HG02943 (cell line): ENCODE measurements around the gene GALNT11.
"Not testable (repeated sequence)": the region's sequence is repeated elsewhere in the genome, so short reads cannot be mapped to it uniquely, and the experiment has no call there.

ENCODE experiments used
- ATAC-seq: cut with Tn5 transposase; IDR thresholded peaks from one replicate; pipeline ENCODE4 v1.9.1; 2021; ENCODE audit warnings: mild to moderate bottlenecking, low read depth, moderate library complexity; ENCODE audit not compliant: unreplicated experiment

Gene GALNT11

GRCh38 chr7:152025937-152026890, 740 bp downstream of the GALNT11 start:
- ATAC-seq = no peak

GRCh38 chr7:152027491-152028365, 2.3 kb downstream of the GALNT11 start:
- ATAC-seq = not testable (repeated sequence)

DNA sequence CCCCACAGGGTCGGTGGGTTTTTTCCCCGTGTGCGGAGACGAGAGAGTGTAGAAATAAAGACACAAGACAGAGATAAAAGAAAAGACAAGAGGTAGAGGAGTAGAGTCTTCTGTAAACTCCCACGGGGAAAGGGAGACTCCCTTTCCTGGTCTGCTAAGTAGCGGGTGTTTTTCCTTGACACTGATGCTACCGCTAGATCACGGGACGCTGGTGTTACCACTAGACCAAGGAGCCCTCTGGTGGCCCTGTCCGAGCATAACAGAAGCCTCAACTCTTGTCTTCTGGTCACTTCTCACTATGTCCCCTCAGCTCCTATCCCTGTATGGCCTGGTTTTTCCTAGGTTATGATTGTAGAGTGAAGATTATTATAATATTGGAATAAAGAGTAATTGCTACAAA, 4.6 kb downstream of the GALNT11 start:
- ATAC-seq = not testable (repeated sequence)

DNA sequence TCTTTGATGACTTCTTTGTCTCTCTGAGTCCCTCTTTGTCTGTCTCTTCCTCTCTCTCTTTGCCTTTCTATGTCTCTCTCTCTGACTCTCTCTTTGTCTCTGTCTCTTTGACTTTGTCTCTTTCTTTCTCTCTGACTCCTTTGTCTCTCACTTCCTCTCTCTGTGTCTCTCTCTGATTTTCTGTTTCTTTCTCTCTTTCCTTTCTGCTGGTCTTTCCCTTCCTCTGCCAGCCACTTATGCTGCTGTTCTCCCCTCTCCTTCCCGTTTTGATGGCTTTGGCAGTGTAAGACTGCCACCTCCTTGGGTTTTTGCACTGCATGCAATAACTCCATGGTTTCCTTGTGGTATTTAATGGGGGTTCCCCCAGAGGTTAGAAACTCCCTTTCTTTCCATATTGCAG, 5.2 kb downstream of the GALNT11 start:
- ATAC-seq = not testable (repeated sequence)

DNA sequence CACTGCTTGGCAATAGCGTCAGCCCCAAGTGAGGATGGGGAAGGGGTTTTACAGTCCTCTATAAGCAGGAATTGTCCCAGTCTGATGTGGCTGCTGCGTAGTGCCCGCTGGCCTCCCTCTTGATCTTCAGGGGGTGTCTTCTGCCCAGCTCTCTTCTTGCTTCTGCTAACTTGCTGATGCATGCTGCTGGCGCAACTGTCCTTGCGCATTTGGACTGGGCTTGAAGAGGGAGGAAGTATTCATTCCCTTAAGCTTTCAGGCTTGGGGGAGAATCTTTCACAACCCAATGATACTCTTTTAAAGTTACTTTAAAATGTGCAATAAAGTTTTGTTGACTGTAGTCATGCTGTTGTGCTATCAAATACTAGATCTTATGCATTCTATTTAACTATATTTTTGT, 10.3 kb downstream of the GALNT11 start:
- ATAC-seq = no peak

GRCh38 chr7:152038410-152038809, 12.9 kb downstream of the GALNT11 start:
- not testable (repeated sequence) for ATAC-seq

GRCh38 chr7:152043086-152043485, 17.6 kb downstream of the GALNT11 start:
- not testable (repeated sequence) for ATAC-seq

DNA sequence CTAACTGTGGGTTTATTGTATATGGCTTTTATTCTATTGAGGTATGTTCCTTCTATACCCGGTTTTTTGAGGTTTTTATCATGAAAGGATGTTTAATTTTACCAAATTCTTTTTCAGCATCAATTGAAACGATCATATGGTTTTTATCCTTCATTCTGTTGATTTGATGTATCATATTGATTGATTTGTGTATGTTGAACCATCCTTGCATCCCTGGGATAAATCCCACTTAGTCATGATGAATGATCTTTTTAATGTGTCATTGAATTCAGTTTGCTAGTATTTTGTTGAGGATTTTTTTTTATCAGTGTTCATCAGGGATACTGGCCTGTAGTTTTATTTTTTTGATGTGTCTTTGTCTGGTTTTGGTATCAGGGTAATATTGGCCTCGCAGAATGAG, 19.4 kb downstream of the GALNT11 start:
- not testable (repeated sequence) for ATAC-seq

DNA sequence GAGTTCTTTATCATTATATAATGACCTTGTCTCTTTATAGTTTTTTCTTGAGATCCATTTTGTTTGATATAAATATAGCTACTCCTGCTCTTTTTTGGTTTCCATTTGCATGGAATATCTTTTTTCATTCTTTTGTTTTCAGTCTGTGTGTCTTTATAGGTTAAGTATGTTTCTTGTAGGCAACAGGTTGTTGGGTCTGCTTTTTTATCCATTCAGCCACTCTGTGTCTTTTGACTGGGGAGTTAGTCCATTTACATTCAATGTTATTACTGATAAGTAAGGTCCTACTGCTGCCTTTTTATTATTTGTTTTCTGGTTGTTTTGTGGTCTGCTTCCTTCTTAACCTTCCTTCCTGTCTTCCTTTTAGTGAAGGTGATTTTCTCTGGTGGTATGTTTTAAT, 21.1 kb downstream of the GALNT11 start:
- ATAC-seq = no peak

DNA sequence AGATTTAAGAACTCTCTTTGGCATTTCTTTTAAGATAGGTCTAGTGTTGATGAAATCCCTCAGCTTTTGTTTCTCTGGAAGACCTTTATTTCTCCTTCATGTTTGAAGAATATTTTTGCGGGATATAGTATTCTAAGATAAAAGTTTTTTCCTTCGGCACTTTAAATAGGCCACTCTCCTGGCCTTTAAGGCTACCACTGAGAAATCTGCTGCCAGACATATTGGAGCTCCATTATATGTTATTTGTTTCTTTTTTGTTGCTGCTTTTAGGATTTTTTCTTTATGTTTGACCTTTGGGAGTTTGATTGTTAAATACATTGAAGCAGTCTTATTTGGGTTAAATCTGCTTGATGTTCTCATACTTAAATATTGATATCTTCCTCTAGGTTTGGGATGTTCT, 22.6 kb downstream of the GALNT11 start:
- ATAC-seq = no peak

DNA sequence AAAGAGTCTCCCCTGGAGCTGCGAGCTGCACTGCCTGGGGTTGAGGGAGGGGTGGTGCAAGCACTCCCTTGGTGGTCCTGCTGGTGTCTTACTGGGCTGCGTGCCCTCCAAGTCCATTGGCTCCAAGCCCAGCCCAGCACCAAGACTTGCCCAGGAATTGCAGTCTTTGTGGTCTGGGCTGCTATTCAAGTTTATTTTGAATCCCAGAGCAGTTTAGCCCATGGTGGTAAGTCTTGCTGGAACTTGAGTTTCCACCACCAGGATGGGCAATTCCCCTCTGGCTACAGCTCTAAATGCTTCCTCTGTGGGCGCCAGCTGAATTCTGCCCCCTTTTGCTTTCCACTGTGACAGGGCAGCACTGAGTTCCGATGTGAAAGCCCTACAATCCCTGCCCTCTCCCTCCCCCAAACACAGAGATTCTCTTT, 25.1 kb downstream of the GALNT11 start:
- no peak for ATAC-seq

DNA sequence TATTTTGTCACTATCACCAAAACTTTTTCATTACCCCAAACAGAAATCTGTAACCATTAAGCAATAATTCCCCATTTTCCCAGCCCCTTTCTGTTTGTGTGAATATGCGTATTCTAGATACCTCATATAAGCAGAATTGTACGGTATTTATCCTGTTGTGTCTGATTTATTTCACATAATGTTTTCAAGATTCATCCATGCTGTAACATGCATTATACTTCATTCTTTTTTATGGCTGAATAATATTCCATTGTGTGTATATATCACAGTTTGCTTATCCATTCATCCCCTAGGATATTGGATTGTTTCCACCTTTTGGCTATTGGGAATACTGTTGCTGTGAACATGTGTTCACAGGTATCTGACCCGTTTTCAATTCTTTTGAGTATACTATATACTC, 26.5 kb downstream of the GALNT11 start:
- no peak for ATAC-seq

DNA sequence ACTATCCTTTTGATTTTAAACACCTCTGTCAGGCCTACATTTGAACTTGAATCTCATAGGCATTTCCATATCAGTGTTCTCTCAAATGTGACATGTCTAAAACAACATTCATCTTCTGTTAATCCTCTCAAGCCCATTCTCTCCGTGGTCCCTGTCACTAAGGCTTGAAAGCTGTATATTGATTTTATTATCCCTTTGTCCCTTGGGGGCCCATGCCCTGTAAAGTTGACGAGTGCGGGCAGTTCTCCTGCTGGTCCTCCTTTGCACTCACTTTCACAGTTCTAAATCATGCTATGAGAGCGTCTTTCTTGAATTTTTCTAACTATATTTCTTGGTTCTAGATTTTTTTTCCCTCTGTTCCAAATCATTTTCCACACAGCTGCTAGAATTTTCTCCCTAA, 27.3 kb downstream of the GALNT11 start:
- no peak for ATAC-seq

DNA sequence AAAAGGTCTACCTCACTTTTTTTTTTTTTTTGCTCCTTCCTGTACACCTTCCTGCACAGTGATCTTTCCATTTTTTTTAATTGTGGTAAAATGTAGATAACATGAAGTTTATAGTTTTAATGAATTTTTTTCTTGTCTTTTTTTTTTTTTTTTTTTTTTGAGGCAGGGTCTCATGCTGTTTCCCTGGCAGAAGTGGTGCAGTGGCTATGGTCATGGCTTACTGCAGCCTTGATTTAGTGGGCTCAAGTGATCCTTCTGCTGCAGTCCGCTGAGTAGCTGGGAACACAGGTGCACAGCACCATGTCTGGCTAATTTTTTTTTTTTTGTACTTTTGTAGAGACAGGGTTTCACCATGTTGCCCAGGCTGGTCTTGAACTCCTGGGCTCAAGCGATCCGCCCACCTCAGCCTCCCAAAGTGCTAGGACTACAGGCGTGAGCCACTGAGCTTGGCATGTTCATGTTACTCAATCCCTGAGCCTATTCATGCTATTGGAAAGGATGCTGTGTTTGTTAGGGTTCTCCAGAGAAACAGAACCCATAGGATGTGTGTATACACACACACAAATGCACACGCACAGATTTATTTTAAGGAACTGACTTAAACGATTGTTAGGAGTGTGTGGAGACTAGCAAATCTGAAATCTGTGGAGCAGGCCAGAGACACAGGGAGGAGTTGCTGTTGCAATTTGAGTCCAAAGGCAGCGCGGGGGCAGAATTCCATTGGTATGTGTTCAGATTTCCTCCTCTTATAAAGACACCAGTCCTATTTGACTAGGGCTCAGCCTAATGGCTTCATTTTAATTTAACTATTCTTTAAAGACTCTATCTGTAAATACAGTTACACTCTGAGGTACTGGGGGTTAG, 29.1 kb downstream of the GALNT11 start:
- ATAC-seq = no peak

- no peak for ATAC-seq
These were observed 31.3 kb downstream of the GALNT11 start for GRCh38 chr7:152056621-152057274.

DNA sequence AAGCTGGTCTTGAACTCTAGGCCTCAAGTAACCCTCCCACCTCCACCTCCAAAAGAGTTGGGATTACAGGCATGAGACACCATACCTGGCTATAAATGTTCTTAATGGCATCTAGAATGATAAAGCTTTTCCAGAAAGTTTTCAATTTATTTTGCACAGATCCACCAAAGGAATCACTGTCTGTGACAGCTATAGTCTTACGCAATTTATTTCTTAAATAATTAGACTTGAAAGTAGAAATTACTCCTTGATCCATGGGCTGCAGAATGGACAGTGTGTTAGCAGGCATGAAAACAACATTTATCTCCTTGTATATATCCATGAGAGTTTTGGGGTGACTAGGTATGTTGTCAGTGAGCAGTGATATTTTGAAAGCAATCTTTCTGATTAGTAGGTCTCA, 33.8 kb downstream of the GALNT11 start:
- no peak for ATAC-seq

DNA sequence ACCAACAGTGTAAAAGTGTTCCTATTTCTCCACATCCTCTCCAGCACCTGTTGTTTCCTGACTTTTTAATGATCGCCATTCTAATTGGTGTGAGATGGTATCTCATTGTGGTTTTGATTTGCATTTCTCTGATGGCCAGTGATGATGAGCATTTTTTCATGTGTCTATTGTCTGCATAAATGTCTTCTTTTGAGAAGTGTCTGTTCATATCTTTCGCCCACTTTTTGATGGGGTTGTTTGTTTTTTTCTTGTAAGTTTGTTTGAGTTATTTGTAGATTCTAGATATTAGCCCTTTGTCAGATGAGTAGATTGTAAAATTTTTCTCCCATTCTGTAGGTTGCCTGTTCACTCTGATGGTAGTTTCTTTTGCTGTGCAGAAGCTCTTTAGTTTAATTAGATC, 35.6 kb downstream of the GALNT11 start:
- ATAC-seq = not testable (repeated sequence)

DNA sequence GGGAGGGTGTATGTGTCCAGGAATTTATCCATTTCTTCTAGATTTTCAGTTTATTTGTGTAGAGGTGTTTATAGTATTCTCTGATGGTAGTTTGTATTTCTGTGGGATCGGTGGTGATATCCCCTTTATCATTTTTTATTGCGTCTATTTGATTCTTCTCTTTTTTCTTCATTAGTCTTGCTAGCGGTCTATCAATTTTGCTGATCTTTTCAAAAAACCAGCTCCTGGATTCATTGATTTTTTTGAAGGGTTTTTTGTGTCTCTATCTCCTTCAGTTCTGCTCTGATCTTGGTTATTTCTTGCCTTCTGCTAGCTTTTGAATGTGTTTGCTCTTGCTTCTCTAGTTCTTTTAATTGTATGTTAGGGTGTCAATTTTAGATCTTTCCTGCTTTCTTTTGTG, 37.7 kb downstream of the GALNT11 start:
- ATAC-seq = not testable (repeated sequence)

- ATAC-seq = not testable (repeated sequence)
These were observed 38.3 kb downstream of the GALNT11 start for GRCh38 chr7:152063821-152064220.
